Mononuclear cell (primary cell): Measurements from ENCODE around the gene OOSP3. TPM values are rescaled to one million over a fixed set of nuclear protein-coding genes. Genes with fewer than 3 reads are reported as not detected.
"Not testable (repeated sequence)": the region's sequence is repeated elsewhere in the genome, so short reads cannot be mapped to it uniquely, and the experiment has no call there.

ENCODE experiments used
- H3K27me3 ChIP-seq: 2 replicates; pipeline ENCODE4 v1.6.0; 2011; ENCODE audit warnings: low read length, control low read depth; ENCODE audit not compliant: insufficient read depth
- H3K4me1 ChIP-seq: 2 replicates; pipeline ENCODE4 v1.5.1; 2011; ENCODE audit warnings: mild to moderate bottlenecking, low read length, control low read depth; ENCODE audit not compliant: insufficient read depth
- H3K4me3 ChIP-seq: 2 replicates; pipeline ENCODE4 v1.5.1; 2011; ENCODE audit warnings: mild to moderate bottlenecking, low read length, moderate library complexity
- H3K9me3 ChIP-seq: 2 replicates; pipeline ENCODE4 v1.5.1; 2011; ENCODE audit warnings: low read depth, mild to moderate bottlenecking, control low read depth, low read length
- total RNA-seq: library from RNA; depleted of rRNA; stranded (reverse); fragments of >200 nt; gene quantifications from one replicate; pipeline ENCODE4 v1.2.3, GENCODE V29; 2012

OOSP3 gene
- total RNA-seq, 1 donor, result not detected

DNA sequence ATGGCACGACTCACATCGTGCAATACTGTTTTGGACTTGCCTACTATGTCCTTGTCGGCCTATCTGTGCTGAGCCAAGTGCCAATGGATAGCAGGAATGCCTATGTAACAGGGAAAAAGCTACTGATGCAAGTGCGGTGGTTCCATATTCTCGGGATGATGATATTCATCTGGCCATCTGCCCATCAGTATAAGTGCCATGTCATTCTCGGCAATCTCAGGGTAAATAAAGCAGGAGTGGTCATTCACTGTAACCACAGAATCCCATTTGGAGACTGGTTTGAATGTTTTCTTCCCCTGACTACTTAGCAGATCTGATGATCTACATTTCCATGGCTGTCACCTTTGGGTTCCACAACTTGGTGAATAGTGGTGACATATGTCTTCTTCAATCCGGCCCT lies 20.1 kb downstream of the OOSP3 start:
- Histone ChIP-seq H3K27me3 (no peaks in the 10 kb centered on the region), H3K4me1 (no peaks in the 10 kb centered on the region), H3K9me3 (no peaks in the 10 kb centered on the region), H3K4me3 (no peak overlapping the region)

- H3K4me1 ChIP-seq, result no peaks in the 10 kb centered on the region
- H3K9me3 ChIP-seq, result no peaks in the 10 kb centered on the region
- H3K4me3 ChIP-seq, result no peak overlapping the region
- no peaks in the 10 kb centered on the region for H3K27me3 ChIP-seq
Observed at GRCh38 chr11:59899532-59899931, 20.9 kb downstream of the OOSP3 start.

GRCh38 chr11:59900366-59901126 lies 22.0 kb downstream of the OOSP3 start:
- H3K27me3 ChIP-seq, result no peaks in the 10 kb centered on the region
- no peak overlapping the region for H3K4me3 ChIP-seq
- H3K9me3 ChIP-seq, result no peaks in the 10 kb centered on the region
- H3K4me1 ChIP-seq, result no peaks in the 10 kb centered on the region

- Histone ChIP-seq H3K27me3 (no peaks in the 10 kb centered on the region), H3K4me1 (no peaks in the 10 kb centered on the region), H3K4me3 (no peak overlapping the region), H3K9me3 (no peaks in the 10 kb centered on the region)
Observed at GRCh38 chr11:59901306-59901705, 22.7 kb downstream of the OOSP3 start.

DNA sequence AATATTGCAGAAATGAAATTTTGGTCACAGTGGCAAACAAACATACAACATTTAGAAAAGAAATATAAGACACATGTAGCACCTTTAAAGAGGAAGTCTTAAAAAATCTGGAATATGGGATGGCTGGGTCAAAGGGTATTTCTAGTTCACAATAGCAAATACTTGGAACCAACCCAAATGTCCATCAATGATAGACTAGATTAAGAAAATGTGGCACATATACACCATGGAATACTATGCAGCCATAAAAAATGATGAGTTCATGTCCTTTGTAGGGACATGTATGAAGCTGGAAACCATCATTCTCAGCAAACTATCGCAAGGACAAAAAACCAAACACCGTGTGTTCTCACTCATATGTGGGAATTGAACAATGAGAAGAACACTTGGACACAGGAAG lies 25.0 kb downstream of the OOSP3 start:
- not testable (repeated sequence) for H3K27me3 ChIP-seq, H3K4me1 ChIP-seq, H3K9me3 ChIP-seq, H3K4me3 ChIP-seq

GRCh38 chr11:59918480-59918879 lies 39.9 kb downstream of the OOSP3 start:
- H3K4me1 ChIP-seq, result no peaks in the 10 kb centered on the region
- no peaks in the 10 kb centered on the region for H3K27me3 ChIP-seq
- H3K4me3 ChIP-seq, result no peak overlapping the region
- H3K9me3 ChIP-seq, result peaks cover 19% of the 10 kb centered on the region

DNA sequence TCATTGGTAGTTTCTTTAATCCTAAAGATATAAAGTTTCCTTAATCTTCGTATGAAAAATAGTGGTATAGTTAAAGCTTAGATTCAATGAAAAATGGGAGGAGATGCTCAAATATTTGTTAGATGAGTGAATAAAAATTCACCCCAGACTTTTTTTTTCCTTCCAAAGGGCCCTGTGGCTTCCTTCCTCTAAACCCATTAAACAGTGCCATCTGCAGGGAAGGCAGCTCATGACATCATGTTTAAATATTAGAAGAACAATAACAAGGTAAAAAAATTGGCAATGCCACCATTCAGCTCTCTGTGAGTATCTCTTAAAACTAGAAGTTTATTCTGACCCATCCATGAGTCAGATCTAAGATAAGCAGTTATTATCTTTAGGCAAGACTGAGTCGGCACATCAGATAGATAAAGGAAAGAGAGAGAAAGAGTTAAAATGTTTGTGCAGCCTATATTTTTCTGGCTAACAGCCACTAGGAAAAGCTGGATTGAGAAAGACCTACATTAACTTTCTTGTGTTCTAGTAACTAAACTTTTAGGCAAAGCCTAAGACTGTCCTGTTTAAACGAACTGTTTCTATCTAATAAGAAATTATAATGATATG lies 40.5 kb downstream of the OOSP3 start:
- no peak overlapping the region for H3K4me3 ChIP-seq
- no peaks in the 10 kb centered on the region for H3K4me1 ChIP-seq
- H3K9me3 ChIP-seq, result peaks cover 25% of the 10 kb centered on the region
- no peaks in the 10 kb centered on the region for H3K27me3 ChIP-seq

DNA sequence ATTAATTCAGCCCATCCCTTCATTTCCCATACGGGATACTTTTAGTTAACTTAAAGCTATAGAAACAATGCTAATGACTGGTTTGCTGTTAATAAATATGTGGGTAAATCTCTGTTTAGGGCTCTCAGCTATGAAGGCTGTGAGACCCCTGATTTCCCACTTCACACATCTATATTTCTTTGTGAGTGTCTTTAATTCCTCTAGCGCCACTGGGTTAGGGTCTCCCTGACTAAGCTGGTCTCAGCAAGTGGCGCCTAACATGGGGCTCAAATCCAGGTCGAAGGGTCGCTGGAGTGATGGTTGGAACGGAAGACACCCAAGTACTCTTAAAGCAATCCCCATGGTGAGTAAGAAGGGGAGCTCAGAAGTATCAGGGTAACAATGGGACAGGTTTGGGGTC lies 45.2 kb downstream of the OOSP3 start:
- peaks cover 31% of the 10 kb centered on the region for H3K9me3 ChIP-seq
- H3K4me1 ChIP-seq, result no peaks in the 10 kb centered on the region

DNA sequence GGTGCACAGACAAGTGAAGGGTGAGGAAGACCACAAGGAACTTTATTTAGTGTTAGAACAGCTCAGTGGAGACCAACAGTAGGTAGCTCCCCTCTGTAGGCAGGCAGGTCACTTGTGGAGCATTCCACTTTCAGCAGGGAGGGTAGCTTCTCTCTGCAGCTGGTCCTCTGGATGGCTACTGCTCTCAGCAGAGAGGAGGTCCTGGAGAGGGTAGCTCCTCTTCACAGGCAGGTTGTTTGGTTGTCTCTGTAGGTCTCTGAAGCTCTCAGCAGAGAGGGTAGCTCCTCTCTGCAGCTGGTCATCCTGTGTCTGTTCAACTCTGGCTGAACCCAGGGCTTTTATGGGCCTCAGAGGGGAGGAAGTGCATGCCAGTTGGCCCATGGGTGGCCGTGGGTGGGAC lies 53.1 kb downstream of the OOSP3 start:
- Histone ChIP-seq H3K4me1 (no peaks in the 10 kb centered on the region), H3K27me3 (no peaks in the 10 kb centered on the region), H3K4me3 (no peak overlapping the region), H3K9me3 (no peaks in the 10 kb centered on the region)

More for the DNA sequence above, 45.2 kb downstream of the OOSP3 start:
- Histone ChIP-seq H3K27me3 (no peaks in the 10 kb centered on the region), H3K4me3 (no peak overlapping the region)

DNA sequence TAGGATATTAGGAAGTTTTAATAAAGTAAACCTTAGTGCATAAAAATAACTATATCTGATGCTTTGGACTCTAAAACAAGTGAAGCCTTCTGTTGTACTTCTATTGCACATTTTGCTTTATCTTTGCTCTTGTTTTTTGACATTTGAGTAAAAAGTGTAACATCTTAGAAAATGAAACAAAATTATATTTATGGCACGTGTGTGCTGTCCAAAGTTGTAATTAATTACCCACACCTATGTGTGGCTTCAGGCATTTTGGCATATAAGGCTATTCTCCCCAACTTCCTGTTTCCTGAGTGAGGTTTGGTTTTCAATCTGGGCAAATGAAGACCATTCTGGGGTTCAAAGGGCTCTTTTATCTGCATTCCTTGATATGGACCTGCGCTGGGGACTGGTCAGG lies 59.5 kb downstream of the OOSP3 start, which contains the start of gene OOSP1:
OOSP1 (plus strand) TSS at position 301 of the 400 bp plus-strand sequence; CDS start at position 324, 23 bp downstream.
- no peaks in the 10 kb centered on the region for H3K27me3 ChIP-seq
- H3K4me3 ChIP-seq, result no peak within 1 kb of the TSS
- H3K9me3 ChIP-seq, result no peaks in the 10 kb centered on the region
- no peaks in the 10 kb centered on the region for H3K4me1 ChIP-seq

GRCh38 chr11:59938718-59939117 lies 60.1 kb downstream of the OOSP3 start:
- Histone ChIP-seq H3K4me1 (no peaks in the 10 kb centered on the region), H3K27me3 (no peaks in the 10 kb centered on the region), H3K4me3 (no peak overlapping the region), H3K9me3 (no peaks in the 10 kb centered on the region)

GRCh38 chr11:59939482-59939881 lies 60.9 kb downstream of the OOSP3 start:
- no peaks in the 10 kb centered on the region for H3K4me1 ChIP-seq
- no peaks in the 10 kb centered on the region for H3K9me3 ChIP-seq
- no peaks in the 10 kb centered on the region for H3K27me3 ChIP-seq
- no peak overlapping the region for H3K4me3 ChIP-seq

GRCh38 chr11:59941091-59941490 lies 62.5 kb downstream of the OOSP3 start:
- Histone ChIP-seq H3K27me3 (no peaks in the 10 kb centered on the region), H3K4me1 (no peaks in the 10 kb centered on the region), H3K9me3 (no peaks in the 10 kb centered on the region), H3K4me3 (no peak overlapping the region)

GRCh38 chr11:59943997-59944714 lies 65.6 kb downstream of the OOSP3 start:
- no peaks in the 10 kb centered on the region for H3K4me1 ChIP-seq
- no peaks in the 10 kb centered on the region for H3K9me3 ChIP-seq
- H3K4me3 ChIP-seq, result no peak overlapping the region
- no peaks in the 10 kb centered on the region for H3K27me3 ChIP-seq

DNA sequence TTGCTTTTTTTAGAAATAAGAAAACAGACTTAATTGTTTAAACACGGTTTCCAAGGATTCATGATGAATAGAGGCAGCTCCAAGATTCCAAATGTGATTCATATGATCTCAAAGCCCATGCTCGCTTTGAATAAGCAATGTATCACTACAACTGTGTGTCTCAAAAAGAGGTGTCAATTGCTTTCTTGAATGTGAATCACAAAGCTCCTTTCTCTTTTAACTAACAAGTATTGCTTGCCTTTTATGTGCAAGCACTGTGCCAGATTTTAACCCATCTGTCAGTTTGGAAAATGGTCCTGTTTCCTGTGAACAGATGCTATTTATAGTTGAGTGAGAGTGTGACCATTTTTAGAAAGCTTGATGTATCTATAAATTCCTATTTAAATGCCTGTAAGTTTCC lies 66.1 kb downstream of the OOSP3 start:
- Histone ChIP-seq H3K4me3 (no peak overlapping the region), H3K27me3 (no peaks in the 10 kb centered on the region), H3K4me1 (no peaks in the 10 kb centered on the region), H3K9me3 (no peaks in the 10 kb centered on the region)
